Transverse colon (tissue), 4 donors: ENCODE measurements around the gene RNF152.

Experiments
- CTCF ChIP-seq, 5 experiments: fragments of 200-600 bp in 3 of 5; fragments of 450-650 bp in 2 of 5; sonication (generic) in 3 of 5; IDR thresholded peaks; 1 replicate in 2 of 5; 2 replicates in 3 of 5; pipeline ENCODE4 v1.5.1; 2016 to 2017; ENCODE audit warnings: antibody characterized with exemption in 5 of 5, inconsistent platforms in 3 of 5, mild to moderate bottlenecking in 2 of 5, moderate library complexity in 1 of 5
- EP300 ChIP-seq: sonication (generic); formaldehyde crosslinking; IDR thresholded peaks from one replicate; pipeline ENCODE4 v1.6.1; 2017; ENCODE audit warnings: antibody characterized with exemption, low read depth
- POLR2A ChIP-seq: fragments of 450-650 bp; IDR thresholded peaks from one replicate; pipeline ENCODE4 v1.6.1; 2016; ENCODE audit warnings: antibody characterized with exemption, mild to moderate bottlenecking, moderate library complexity
- POLR2AphosphoS5 ChIP-seq, 3 donors: sonication (generic); formaldehyde crosslinking; IDR thresholded peaks; one replicate each; pipeline ENCODE4 v1.6.1; 2016; ENCODE audit warnings: antibody characterized with exemption in 3 of 3

GRCh38 chr18:61827591-61827990, 65.2 kb downstream of the RNF152 start:
- TF ChIP-seq POLR2AphosphoS5 (IDR thresholded peaks at IDR 0.05) (no peak), CTCF (IDR thresholded peaks at IDR 0.05) (no peak), POLR2A (no peak), EP300 (no peak)
